Parathyroid adenoma (tissue), 2 donors: ENCODE data around the gene GABRA4.

Experiments used
- H2AFZ ChIP-seq: fragments of 300-600 bp; sonication (generic); one replicate; pipeline ENCODE4 v1.7.0; 2017; ENCODE audit warnings: antibody characterized with exemption, mild to moderate bottlenecking
- H3K27ac ChIP-seq: fragments of 300-600 bp; sonication (generic); one replicate; pipeline ENCODE4 v1.7.0; 2017
- H3K27me3 ChIP-seq: fragments of 300-600 bp; sonication (generic); one replicate; pipeline ENCODE4 v1.7.0; 2017; ENCODE audit warnings: low read length; ENCODE audit not compliant: control insufficient read depth, insufficient read depth
- H3K36me3 ChIP-seq: fragments of 300-600 bp; sonication (generic); one replicate; pipeline ENCODE4 v1.7.0; 2017; ENCODE audit warnings: low read length; ENCODE audit not compliant: control insufficient read depth, insufficient read depth
- H3K4me1 ChIP-seq: fragments of 300-600 bp; sonication (generic); one replicate; pipeline ENCODE4 v1.7.0; 2017; ENCODE audit warnings: control low read depth
- H3K4me2 ChIP-seq: fragments of 300-600 bp; sonication (generic); one replicate; pipeline ENCODE4 v1.7.0; 2017; ENCODE audit warnings: low read length
- H3K4me3 ChIP-seq: fragments of 300-600 bp; sonication (generic); one replicate; pipeline ENCODE4 v1.7.0; 2017; ENCODE audit warnings: low read depth, low read length
- H3K79me2 ChIP-seq: fragments of 300-600 bp; sonication (generic); one replicate; pipeline ENCODE4 v1.7.0; 2017; ENCODE audit warnings: control low read depth
- H3K9ac ChIP-seq: fragments of 300-600 bp; sonication (generic); one replicate; pipeline ENCODE4 v1.7.0; 2017; ENCODE audit warnings: mild to moderate bottlenecking
- H3K9me3 ChIP-seq: fragments of 300-600 bp; sonication (generic); one replicate; pipeline ENCODE4 v1.7.0; 2017; ENCODE audit warnings: low read length; ENCODE audit not compliant: control insufficient read depth
- CTCF ChIP-seq: fragments of 300-600 bp; sonication (generic); IDR thresholded peaks from one replicate; pipeline ENCODE4 v1.7.0; 2017; ENCODE audit warnings: antibody characterized with exemption, mild to moderate bottlenecking
- donor health status: primary hyperparathyroidism.

The GABRA4 gene

DNA sequence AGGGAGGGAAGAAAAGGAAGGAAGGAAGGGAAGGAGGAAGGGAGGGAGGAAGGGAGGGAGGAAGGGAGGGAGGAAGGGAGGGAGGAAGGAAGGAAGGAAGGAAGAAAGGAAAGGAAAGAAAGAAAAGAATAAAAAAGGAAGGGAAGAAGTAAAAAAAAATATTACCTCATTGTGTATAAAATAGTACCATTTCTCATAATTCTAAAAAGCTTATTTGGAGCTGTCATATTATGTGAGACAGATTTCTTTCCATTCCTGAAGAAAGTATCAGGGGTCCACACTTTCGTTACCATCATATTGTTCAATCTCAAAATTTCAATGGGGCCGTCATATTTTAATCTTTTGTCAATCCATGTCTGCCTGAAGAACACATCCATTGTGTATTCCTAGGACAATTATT is 16.1 kb downstream of the GABRA4 start:
- Histone ChIP-seq H3K27ac (no peak overlapping the region), H3K9ac (no peak overlapping the region), H3K79me2 (no peaks in the 10 kb centered on the region), H3K4me2 (no peak overlapping the region), H3K4me3 (no peak overlapping the region), H3K36me3 (no peaks in the 10 kb centered on the region), H3K4me1 (no peaks in the 10 kb centered on the region), H2AFZ (no peak overlapping the region), H3K9me3 (no peaks in the 10 kb centered on the region), H3K27me3 (no peaks in the 10 kb centered on the region)
- TF ChIP-seq CTCF, result no peak

DNA sequence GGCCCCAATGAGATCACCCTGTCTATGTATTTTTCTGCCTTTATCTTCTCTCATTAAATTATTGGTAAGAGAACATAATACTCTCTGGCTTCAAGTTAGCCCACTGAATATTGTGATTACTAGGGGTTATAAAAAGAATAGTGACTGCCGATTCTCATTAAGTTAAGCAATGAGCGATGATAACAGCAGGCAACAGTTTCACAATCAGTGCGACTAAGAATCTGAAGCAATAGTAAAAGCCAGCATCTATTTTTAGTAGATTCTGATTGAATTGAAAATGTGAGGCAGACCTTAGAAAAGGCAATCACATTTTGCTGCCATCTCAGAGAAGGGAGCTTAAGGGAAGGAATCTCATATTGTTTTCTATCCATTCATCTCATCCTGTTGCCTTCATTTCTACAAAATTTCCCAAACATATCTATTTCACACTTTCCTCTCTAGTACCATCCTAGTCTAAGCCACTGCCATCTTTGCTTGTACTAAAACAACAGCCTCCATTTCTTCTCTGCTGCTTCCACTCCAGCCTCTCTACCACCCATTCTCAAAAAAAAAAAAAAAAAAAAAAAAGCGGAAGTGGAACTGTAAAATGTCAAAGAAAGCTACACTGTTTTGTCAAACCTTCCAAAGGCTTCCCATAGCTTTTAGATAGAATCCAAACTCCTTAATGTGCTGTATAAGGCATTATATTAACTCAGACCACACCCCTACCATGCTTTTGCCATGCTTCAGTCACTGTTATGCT is 17.4 kb downstream of the GABRA4 start:
- Histone ChIP-seq H3K9me3 (no peaks in the 10 kb centered on the region), H3K36me3 (no peaks in the 10 kb centered on the region), H3K27me3 (no peaks in the 10 kb centered on the region), H2AFZ (no peak overlapping the region), H3K4me2 (no peak overlapping the region), H3K4me3 (no peak overlapping the region), H3K9ac (no peak overlapping the region), H3K4me1 (no peaks in the 10 kb centered on the region), H3K27ac (no peak overlapping the region), H3K79me2 (no peaks in the 10 kb centered on the region)
- no peak for TF ChIP-seq CTCF

DNA sequence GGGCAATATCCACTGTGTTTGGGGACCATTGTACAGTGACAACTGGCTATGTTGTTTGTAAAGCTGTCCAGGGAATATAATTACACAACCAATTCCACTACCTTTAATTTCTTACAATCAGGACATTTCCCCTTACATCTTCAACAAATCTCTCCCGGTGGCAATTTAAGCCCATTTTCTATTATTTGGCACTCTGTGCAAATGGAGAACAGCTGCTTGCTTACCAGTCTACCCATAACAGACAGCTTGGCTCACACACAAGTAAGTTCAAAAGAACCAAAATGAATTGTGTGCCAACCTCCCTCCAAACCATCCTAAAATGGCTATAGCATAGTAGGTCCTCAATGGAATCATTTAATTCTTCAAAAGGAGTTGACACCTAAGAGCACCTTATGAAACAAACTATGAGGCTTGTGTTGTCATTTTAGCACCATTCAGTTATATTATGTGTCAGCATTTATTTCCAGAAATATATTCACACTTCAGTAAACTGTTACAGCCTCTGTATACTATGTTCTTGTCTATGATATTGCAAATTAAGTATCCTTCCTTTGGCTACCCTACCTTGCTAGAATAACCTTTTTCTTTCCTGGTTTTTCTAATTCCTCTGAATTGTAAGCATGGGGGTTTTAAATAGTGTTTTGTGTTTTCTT is 18.4 kb downstream of the GABRA4 start:
- no peaks in the 10 kb centered on the region for H3K27me3 ChIP-seq

GRCh38 chr4:46968847-46969246 is 24.5 kb downstream of the GABRA4 start:
- H3K27me3 ChIP-seq, result no peaks in the 10 kb centered on the region
- no peaks in the 10 kb centered on the region for H3K79me2 ChIP-seq
- H3K27ac ChIP-seq, result no peak overlapping the region
- no peaks in the 10 kb centered on the region for H3K9me3 ChIP-seq
- H3K4me3 ChIP-seq, result no peak overlapping the region
- H3K4me1 ChIP-seq, result no peaks in the 10 kb centered on the region
- H3K36me3 ChIP-seq, result no peaks in the 10 kb centered on the region
- H3K4me2 ChIP-seq, result no peak overlapping the region
- no peak for TF ChIP-seq CTCF
- H3K9ac ChIP-seq, result no peak overlapping the region
- no peak overlapping the region for H2AFZ ChIP-seq

More for the DNA sequence above, 18.4 kb downstream of the GABRA4 start:
- no peak overlapping the region for H3K27ac ChIP-seq
- no peak overlapping the region for H3K4me2 ChIP-seq
- no peaks in the 10 kb centered on the region for H3K9me3 ChIP-seq
- no peaks in the 10 kb centered on the region for H3K36me3 ChIP-seq
- TF ChIP-seq CTCF, result no peak
- H3K4me1 ChIP-seq, result no peaks in the 10 kb centered on the region
- H3K79me2 ChIP-seq, result no peaks in the 10 kb centered on the region
- H3K4me3 ChIP-seq, result no peak overlapping the region
- H2AFZ ChIP-seq, result no peak overlapping the region
- no peak overlapping the region for H3K9ac ChIP-seq
